Skeletal muscle cell (primary cell): Measurements from ENCODE around the gene TPRA1.
"Not testable (repeated sequence)": the region's sequence is repeated elsewhere in the genome, so short reads cannot be mapped to it uniquely, and the experiment has no call there.

ENCODE experiments used
- DNase-seq: peaks from one replicate; pipeline ENCODE4 v3.0.0-alpha.2; 2010; ENCODE audit warnings: low read depth
- H3K4me3 ChIP-seq: 2 replicates; pipeline ENCODE4 v1.5.1; 2011; ENCODE audit warnings: low read depth, mild to moderate bottlenecking, control low read depth, low read length, moderate library complexity

Gene TPRA1

GRCh38 chr3:127618891-127619290 is 28.4 kb upstream of the TPRA1 start:
- DNase-seq = no peak
- H3K4me3 ChIP-seq = no peak overlapping the region

- DNase-seq = no peak
Observed at GRCh38 chr3:127616836-127617605, 26.5 kb upstream of the TPRA1 start.

GRCh38 chr3:127615631-127616305 is 25.2 kb upstream of the TPRA1 start:
- H3K4me3 ChIP-seq = no peak overlapping the region
- DNase-seq = no peak

More at GRCh38 chr3:127616836-127617605, 26.5 kb upstream of the TPRA1 start:
- H3K4me3 ChIP-seq = no peak overlapping the region

GRCh38 chr3:127614928-127615589 is 24.5 kb upstream of the TPRA1 start:
- H3K4me3 ChIP-seq = no peak overlapping the region
- no peak for DNase-seq

GRCh38 chr3:127613406-127613805 is 22.9 kb upstream of the TPRA1 start:
- H3K4me3 ChIP-seq = no peak overlapping the region
- DNase-seq = no peak

- DNase-seq = no peak
Observed at GRCh38 chr3:127612966-127613365, 22.4 kb upstream of the TPRA1 start.

GRCh38 chr3:127611251-127611650 is 20.7 kb upstream of the TPRA1 start:
- no peak overlapping the region for H3K4me3 ChIP-seq
- no peak for DNase-seq

More at GRCh38 chr3:127612966-127613365, 22.4 kb upstream of the TPRA1 start:
- H3K4me3 ChIP-seq = no peak overlapping the region

- no peak for DNase-seq
- H3K4me3 ChIP-seq = no peak overlapping the region
Observed at GRCh38 chr3:127610105-127610504, 19.6 kb upstream of the TPRA1 start.

GRCh38 chr3:127608362-127608718 is 17.8 kb upstream of the TPRA1 start:
- DNase-seq = no peak

GRCh38 chr3:127607675-127608361 is 17.3 kb upstream of the TPRA1 start:
- no peak overlapping the region for H3K4me3 ChIP-seq
- DNase-seq = no peak

More at GRCh38 chr3:127608362-127608718, 17.8 kb upstream of the TPRA1 start:
- H3K4me3 ChIP-seq = no peak overlapping the region

GRCh38 chr3:127606981-127607595 is 16.6 kb upstream of the TPRA1 start:
- H3K4me3 ChIP-seq = no peak overlapping the region
- no peak for DNase-seq

GRCh38 chr3:127606086-127606805 is 15.7 kb upstream of the TPRA1 start:
- H3K4me3 ChIP-seq = no peak overlapping the region
- no peak for DNase-seq

- not testable (repeated sequence) for DNase-seq, H3K4me3 ChIP-seq
Observed at GRCh38 chr3:127605547-127605946, 15.0 kb upstream of the TPRA1 start.

- no peak for DNase-seq
- no peak overlapping the region for H3K4me3 ChIP-seq
Observed at GRCh38 chr3:127604546-127605165, 14.1 kb upstream of the TPRA1 start.

GRCh38 chr3:127604035-127604434 is 13.5 kb upstream of the TPRA1 start:
- no peak overlapping the region for H3K4me3 ChIP-seq
- DNase-seq = no peak

GRCh38 chr3:127600749-127601456 is 10.4 kb upstream of the TPRA1 start:
- no peak overlapping the region for H3K4me3 ChIP-seq
- no peak for DNase-seq

GRCh38 chr3:127598841-127599570 is 8.5 kb upstream of the TPRA1 start:
- DNase-seq = no peak
- peak overlapping the region; percentile 62 for H3K4me3 ChIP-seq
